K562 (cell line): ENCODE results near the gene ENTREP3. TPM values are rescaled to one million over a fixed set of nuclear protein-coding genes. Genes with fewer than 3 reads are reported as not detected.

ENCODE experiments used
- polyA plus RNA-seq, 8 experiments: library from polyadenylated mRNA; depleted of rRNA in 4 of 8; stranded (reverse) in 5 of 8; unstranded in 3 of 8; fragments of >200 nt; fragmentation: Nextera tagmentation in 2 of 8; fragmentation: Illumina TruSeq in 1 of 8; extraction: Ambion mirVana in 2 of 8; extraction: Trizol in 1 of 8; gene quantifications; 2 replicates each; pipeline versions ENCODE4 v1.2.1 to v1.2.3, GENCODE V29; 2011 to 2014; ENCODE audit warnings: inconsistent platforms in 1 of 8, missing spikeins in 1 of 8
- total RNA-seq, 7 experiments: library from RNA; depleted of rRNA in 6 of 7; stranded (reverse); fragments of >200 nt in 6 of 7; fragmentation: Illumina TruSeq in 2 of 7; extraction: Trizol in 2 of 7; gene quantifications; 2 replicates each; pipeline versions ENCODE4 v1.2.1 to v1.2.3, GENCODE V29; 2011 to 2021; ENCODE audit warnings: low replicate concordance in 1 of 7

The ENTREP3 gene
- total and polyA plus RNA-seq, 9 of the 15 experiments (the other 6 are each of a cell fraction or from before 2014, with no cell fraction given), result 1.9 to 41.8 (median 5.9) TPM

Other genes starting within 250 kb of the ENTREP3 start
Only the 7 nearest of the 18 such genes appear.
- gene THBS3, start 47.6 kb downstream of the ENTREP3 start, total RNA-seq (2014; rRNA removed), result 2.5 and 3.2 TPM in 2 replicates
- 2.0 and 2.4 TPM in 2 replicates for gene THBS3, start 47.6 kb downstream of the ENTREP3 start, total RNA-seq (2014; rRNA removed; fragmentation: Illumina TruSeq; extraction: Trizol)
- gene THBS3, start 47.6 kb downstream of the ENTREP3 start, total RNA-seq (2015; rRNA removed; fragmentation: Illumina TruSeq; extraction: Trizol), result 3.1 and 3.4 TPM in 2 replicates
- 3.3 and 5.0 TPM in 2 replicates for gene THBS3, start 47.6 kb downstream of the ENTREP3 start, total RNA-seq (2021)
- gene THBS3, start 47.6 kb downstream of the ENTREP3 start, polyA plus RNA-seq (2011; rRNA removed), result 5.8 and 6.8 TPM in 2 replicates
- gene THBS3, start 47.6 kb downstream of the ENTREP3 start, polyA plus RNA-seq (2014; fragmentation: Illumina TruSeq; extraction: Trizol), result 2.5 and 3.2 TPM in 2 replicates
- under 1 TPM; 0.59 to 0.89 TPM for gene THBS3, start 47.6 kb downstream of the ENTREP3 start, polyA plus RNA-seq (2014; fragmentation: Nextera tagmentation; extraction: Ambion mirVana)
- 6.6 and 8.3 TPM in 2 replicates for gene THBS3, start 47.6 kb downstream of the ENTREP3 start, polyA plus RNA-seq (2014; rRNA removed)
- 98.4 and 165 TPM in 2 replicates for gene MTX1, start 46.8 kb downstream of the ENTREP3 start, total RNA-seq (2014; rRNA removed)
- 37.3 and 44.6 TPM in 2 replicates for gene MTX1, start 46.8 kb downstream of the ENTREP3 start, total RNA-seq (2014; rRNA removed; fragmentation: Illumina TruSeq; extraction: Trizol)
- gene MTX1, start 46.8 kb downstream of the ENTREP3 start, total RNA-seq (2015; rRNA removed; fragmentation: Illumina TruSeq; extraction: Trizol), result 65.1 and 66.9 TPM in 2 replicates
- gene MTX1, start 46.8 kb downstream of the ENTREP3 start, total RNA-seq (2021), result 73.8 and 83.3 TPM in 2 replicates
- gene MTX1, start 46.8 kb downstream of the ENTREP3 start, polyA plus RNA-seq (2011; rRNA removed), result 65.8 and 73.3 TPM in 2 replicates
- gene MTX1, start 46.8 kb downstream of the ENTREP3 start, polyA plus RNA-seq (2014; fragmentation: Illumina TruSeq; extraction: Trizol), result 80.0 and 88.4 TPM in 2 replicates
- gene MTX1, start 46.8 kb downstream of the ENTREP3 start, polyA plus RNA-seq (2014; fragmentation: Nextera tagmentation; extraction: Ambion mirVana), result 10 to 100 TPM; 29.1 to 66.3 TPM
- gene MTX1, start 46.8 kb downstream of the ENTREP3 start, polyA plus RNA-seq (2014; rRNA removed), result 83.5 and 90.5 TPM in 2 replicates
- 101 and 132 TPM in 2 replicates for gene SCAMP3, start 6.9 kb upstream of the ENTREP3 start, total RNA-seq (2014; rRNA removed)
- gene SCAMP3, start 6.9 kb upstream of the ENTREP3 start, total RNA-seq (2014; rRNA removed; fragmentation: Illumina TruSeq; extraction: Trizol), result 13.4 and 14.2 TPM in 2 replicates
- gene SCAMP3, start 6.9 kb upstream of the ENTREP3 start, total RNA-seq (2015; rRNA removed; fragmentation: Illumina TruSeq; extraction: Trizol), result 24.0 and 25.4 TPM in 2 replicates
- gene SCAMP3, start 6.9 kb upstream of the ENTREP3 start, total RNA-seq (2021), result 111 TPM in 2 replicates
- 100 and 140 TPM in 2 replicates for gene SCAMP3, start 6.9 kb upstream of the ENTREP3 start, polyA plus RNA-seq (2011; rRNA removed)
- 86.1 and 100 TPM in 2 replicates for gene SCAMP3, start 6.9 kb upstream of the ENTREP3 start, polyA plus RNA-seq (2014; fragmentation: Illumina TruSeq; extraction: Trizol)
- 10 to 100 TPM; 72.9 to 83.3 TPM for gene SCAMP3, start 6.9 kb upstream of the ENTREP3 start, polyA plus RNA-seq (2014; fragmentation: Nextera tagmentation; extraction: Ambion mirVana)
- 130 and 131 TPM in 2 replicates for gene SCAMP3, start 6.9 kb upstream of the ENTREP3 start, polyA plus RNA-seq (2014; rRNA removed)
- gene CLK2, start 18.0 kb upstream of the ENTREP3 start, total RNA-seq (2014; rRNA removed), result 36.4 and 40.2 TPM in 2 replicates
- gene CLK2, start 18.0 kb upstream of the ENTREP3 start, total RNA-seq (2014; rRNA removed; fragmentation: Illumina TruSeq; extraction: Trizol), result 24.2 and 25.6 TPM in 2 replicates
- 37.0 and 39.6 TPM in 2 replicates for gene CLK2, start 18.0 kb upstream of the ENTREP3 start, total RNA-seq (2015; rRNA removed; fragmentation: Illumina TruSeq; extraction: Trizol)
- 60.2 and 65.4 TPM in 2 replicates for gene CLK2, start 18.0 kb upstream of the ENTREP3 start, total RNA-seq (2021)
- gene CLK2, start 18.0 kb upstream of the ENTREP3 start, polyA plus RNA-seq (2011; rRNA removed), result 67.8 and 105 TPM in 2 replicates
- 59.9 and 67.3 TPM in 2 replicates for gene CLK2, start 18.0 kb upstream of the ENTREP3 start, polyA plus RNA-seq (2014; fragmentation: Illumina TruSeq; extraction: Trizol)
- gene CLK2, start 18.0 kb upstream of the ENTREP3 start, polyA plus RNA-seq (2014; fragmentation: Nextera tagmentation; extraction: Ambion mirVana), result 10 to 100 TPM; 13.5 to 15.7 TPM
- gene CLK2, start 18.0 kb upstream of the ENTREP3 start, polyA plus RNA-seq (2014; rRNA removed), result 69.1 and 81.4 TPM in 2 replicates
- 2.3 and 3.2 TPM in 2 replicates for gene HCN3, start 22.0 kb upstream of the ENTREP3 start, total RNA-seq (2014; rRNA removed)
- gene HCN3, start 22.0 kb upstream of the ENTREP3 start, total RNA-seq (2014; rRNA removed; fragmentation: Illumina TruSeq; extraction: Trizol), result 1.7 and 2.9 TPM in 2 replicates
- 3.1 and 3.9 TPM in 2 replicates for gene HCN3, start 22.0 kb upstream of the ENTREP3 start, total RNA-seq (2015; rRNA removed; fragmentation: Illumina TruSeq; extraction: Trizol)
- 6.6 and 7.0 TPM in 2 replicates for gene HCN3, start 22.0 kb upstream of the ENTREP3 start, total RNA-seq (2021)
- 7.2 and 14.5 TPM in 2 replicates for gene HCN3, start 22.0 kb upstream of the ENTREP3 start, polyA plus RNA-seq (2011; rRNA removed)
- gene HCN3, start 22.0 kb upstream of the ENTREP3 start, polyA plus RNA-seq (2014; fragmentation: Illumina TruSeq; extraction: Trizol), result 5.6 and 5.9 TPM in 2 replicates
- gene HCN3, start 22.0 kb upstream of the ENTREP3 start, polyA plus RNA-seq (2014; fragmentation: Nextera tagmentation; extraction: Ambion mirVana), result 1 to 10 TPM in 1 of 2 experiments, under 1 TPM in 1; 0.91 to 1.0 TPM
- 7.3 and 9.7 TPM in 2 replicates for gene HCN3, start 22.0 kb upstream of the ENTREP3 start, polyA plus RNA-seq (2014; rRNA removed)
- gene PKLR, start 46.0 kb upstream of the ENTREP3 start, total RNA-seq (2014; rRNA removed), result 38.2 and 47.5 TPM in 2 replicates
- 22.6 and 25.0 TPM in 2 replicates for gene PKLR, start 46.0 kb upstream of the ENTREP3 start, total RNA-seq (2014; rRNA removed; fragmentation: Illumina TruSeq; extraction: Trizol)
- 12.1 and 12.8 TPM in 2 replicates for gene PKLR, start 46.0 kb upstream of the ENTREP3 start, total RNA-seq (2015; rRNA removed; fragmentation: Illumina TruSeq; extraction: Trizol)
- gene PKLR, start 46.0 kb upstream of the ENTREP3 start, total RNA-seq (2021), result 75.7 and 78.4 TPM in 2 replicates
- 25.3 and 39.9 TPM in 2 replicates for gene PKLR, start 46.0 kb upstream of the ENTREP3 start, polyA plus RNA-seq (2011; rRNA removed)
- 58.5 and 62.1 TPM in 2 replicates for gene PKLR, start 46.0 kb upstream of the ENTREP3 start, polyA plus RNA-seq (2014; fragmentation: Illumina TruSeq; extraction: Trizol)
- 10 to 100 TPM; 10.7 to 13.0 TPM for gene PKLR, start 46.0 kb upstream of the ENTREP3 start, polyA plus RNA-seq (2014; fragmentation: Nextera tagmentation; extraction: Ambion mirVana)
- 50.4 and 51.2 TPM in 2 replicates for gene PKLR, start 46.0 kb upstream of the ENTREP3 start, polyA plus RNA-seq (2014; rRNA removed)
- 319 and 337 TPM in 2 replicates for gene FDPS, start 53.4 kb upstream of the ENTREP3 start, total RNA-seq (2014; rRNA removed)
- 360 and 368 TPM in 2 replicates for gene FDPS, start 53.4 kb upstream of the ENTREP3 start, total RNA-seq (2014; rRNA removed; fragmentation: Illumina TruSeq; extraction: Trizol)
- 243 and 247 TPM in 2 replicates for gene FDPS, start 53.4 kb upstream of the ENTREP3 start, total RNA-seq (2015; rRNA removed; fragmentation: Illumina TruSeq; extraction: Trizol)
- gene FDPS, start 53.4 kb upstream of the ENTREP3 start, total RNA-seq (2021), result 332 and 344 TPM in 2 replicates
- 563 and 614 TPM in 2 replicates for gene FDPS, start 53.4 kb upstream of the ENTREP3 start, polyA plus RNA-seq (2011; rRNA removed)
- gene FDPS, start 53.4 kb upstream of the ENTREP3 start, polyA plus RNA-seq (2014; fragmentation: Illumina TruSeq; extraction: Trizol), result 313 and 328 TPM in 2 replicates
- gene FDPS, start 53.4 kb upstream of the ENTREP3 start, polyA plus RNA-seq (2014; fragmentation: Nextera tagmentation; extraction: Ambion mirVana), result 100 to 1,000 TPM; 864 to 884 TPM
- gene FDPS, start 53.4 kb upstream of the ENTREP3 start, polyA plus RNA-seq (2014; rRNA removed), result 377 and 379 TPM in 2 replicates